ENCODE measurements around the gene DOCK2.

The DOCK2 gene

DNA sequence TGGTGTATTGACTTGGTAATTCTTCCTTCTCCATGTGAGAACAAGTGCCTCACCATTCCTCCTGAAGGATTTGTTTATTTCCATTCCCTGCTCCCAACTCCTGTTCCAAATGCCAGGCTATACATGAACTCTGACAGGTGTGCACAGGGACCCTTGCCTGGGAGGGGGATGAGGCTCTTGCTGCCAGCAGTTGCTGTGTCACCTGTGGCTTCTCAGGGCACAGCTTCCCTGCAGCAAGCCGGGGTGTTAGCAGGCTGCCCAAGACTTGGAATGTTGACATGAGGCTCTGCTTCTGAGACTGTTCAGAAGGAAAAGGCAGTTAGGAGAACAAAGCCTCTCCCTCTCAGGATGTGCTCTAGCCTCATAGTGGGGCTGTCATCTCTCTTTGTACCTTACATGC lies 131.3 kb downstream of the DOCK2 start (continued):
- TF ChIP-seq, protein P1, sequence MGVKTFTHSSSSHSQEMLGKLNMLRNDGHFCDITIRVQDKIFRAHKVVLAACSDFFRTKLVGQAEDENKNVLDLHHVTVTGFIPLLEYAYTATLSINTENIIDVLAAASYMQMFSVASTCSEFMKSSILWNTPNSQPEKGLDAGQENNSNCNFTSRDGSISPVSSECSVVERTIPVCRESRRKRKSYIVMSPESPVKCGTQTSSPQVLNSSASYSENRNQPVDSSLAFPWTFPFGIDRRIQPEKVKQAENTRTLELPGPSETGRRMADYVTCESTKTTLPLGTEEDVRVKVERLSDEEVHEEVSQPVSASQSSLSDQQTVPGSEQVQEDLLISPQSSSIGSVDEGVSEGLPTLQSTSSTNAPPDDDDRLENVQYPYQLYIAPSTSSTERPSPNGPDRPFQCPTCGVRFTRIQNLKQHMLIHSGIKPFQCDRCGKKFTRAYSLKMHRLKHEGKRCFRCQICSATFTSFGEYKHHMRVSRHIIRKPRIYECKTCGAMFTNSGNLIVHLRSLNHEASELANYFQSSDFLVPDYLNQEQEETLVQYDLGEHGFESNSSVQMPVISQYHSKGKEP (tag by site-specific recombination; IDR thresholded peaks at IDR 0.05): no peak

DNA sequence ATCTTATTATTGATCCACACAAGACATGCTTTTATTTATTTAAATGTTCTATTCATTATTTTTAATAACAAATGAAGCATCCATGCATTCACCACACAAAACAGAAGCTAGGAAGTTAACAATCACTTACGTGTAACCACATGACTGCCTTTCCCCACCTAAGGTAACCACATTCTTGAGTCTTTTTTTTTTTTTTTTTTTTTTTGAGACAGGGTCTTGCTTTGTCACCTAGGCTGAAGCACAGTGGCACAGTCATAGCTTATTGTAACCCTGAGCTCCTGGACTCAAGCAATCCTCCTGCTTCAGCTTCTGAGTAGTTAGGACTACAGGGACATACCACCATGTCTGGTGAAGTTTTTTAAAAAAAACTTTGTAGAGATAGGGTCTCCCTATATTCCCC lies 133.0 kb downstream of the DOCK2 start:
- H3K4me3 ChIP-seq (ENCODE audit: low read depth, low read length): no peak overlapping the region
- no peaks in the 10 kb centered on the region for H3K9me3 ChIP-seq (ENCODE audit: control insufficient read depth, insufficient read depth, low read depth, low read length)
- H3K4me1 ChIP-seq (ENCODE audit: control insufficient read depth, insufficient read depth, low read length): no peaks in the 10 kb centered on the region
- TF ChIP-seq ZNF175 (tag by site-specific recombination; IDR thresholded peaks at IDR 0.05) (no peak), ZNF10 (tag by site-specific recombination; IDR thresholded peaks at IDR 0.05) (no peak), MZF1 (tag by site-specific recombination; IDR thresholded peaks at IDR 0.05; ENCODE audit: borderline replicate concordance) (no peak), ZSCAN16 (tag by site-specific recombination; IDR thresholded peaks at IDR 0.05) (no peak), OSR2 (tag by site-specific recombination; IDR thresholded peaks at IDR 0.05) (no peak), ZFP41 (tag by site-specific recombination; IDR thresholded peaks at IDR 0.05; ENCODE audit: borderline replicate concordance) (no peak)
- TF ChIP-seq, protein P2, sequence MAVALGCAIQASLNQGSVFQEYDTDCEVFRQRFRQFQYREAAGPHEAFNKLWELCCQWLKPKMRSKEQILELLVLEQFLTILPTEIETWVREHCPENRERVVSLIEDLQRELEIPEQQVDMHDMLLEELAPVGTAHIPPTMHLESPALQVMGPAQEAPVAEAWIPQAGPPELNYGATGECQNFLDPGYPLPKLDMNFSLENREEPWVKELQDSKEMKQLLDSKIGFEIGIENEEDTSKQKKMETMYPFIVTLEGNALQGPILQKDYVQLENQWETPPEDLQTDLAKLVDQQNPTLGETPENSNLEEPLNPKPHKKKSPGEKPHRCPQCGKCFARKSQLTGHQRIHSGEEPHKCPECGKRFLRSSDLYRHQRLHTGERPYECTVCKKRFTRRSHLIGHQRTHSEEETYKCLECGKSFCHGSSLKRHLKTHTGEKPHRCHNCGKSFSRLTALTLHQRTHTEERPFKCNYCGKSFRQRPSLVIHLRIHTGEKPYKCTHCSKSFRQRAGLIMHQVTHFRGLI (tag by site-specific recombination; IDR thresholded peaks at IDR 0.05): no peak
- TF ChIP-seq, protein P3, sequence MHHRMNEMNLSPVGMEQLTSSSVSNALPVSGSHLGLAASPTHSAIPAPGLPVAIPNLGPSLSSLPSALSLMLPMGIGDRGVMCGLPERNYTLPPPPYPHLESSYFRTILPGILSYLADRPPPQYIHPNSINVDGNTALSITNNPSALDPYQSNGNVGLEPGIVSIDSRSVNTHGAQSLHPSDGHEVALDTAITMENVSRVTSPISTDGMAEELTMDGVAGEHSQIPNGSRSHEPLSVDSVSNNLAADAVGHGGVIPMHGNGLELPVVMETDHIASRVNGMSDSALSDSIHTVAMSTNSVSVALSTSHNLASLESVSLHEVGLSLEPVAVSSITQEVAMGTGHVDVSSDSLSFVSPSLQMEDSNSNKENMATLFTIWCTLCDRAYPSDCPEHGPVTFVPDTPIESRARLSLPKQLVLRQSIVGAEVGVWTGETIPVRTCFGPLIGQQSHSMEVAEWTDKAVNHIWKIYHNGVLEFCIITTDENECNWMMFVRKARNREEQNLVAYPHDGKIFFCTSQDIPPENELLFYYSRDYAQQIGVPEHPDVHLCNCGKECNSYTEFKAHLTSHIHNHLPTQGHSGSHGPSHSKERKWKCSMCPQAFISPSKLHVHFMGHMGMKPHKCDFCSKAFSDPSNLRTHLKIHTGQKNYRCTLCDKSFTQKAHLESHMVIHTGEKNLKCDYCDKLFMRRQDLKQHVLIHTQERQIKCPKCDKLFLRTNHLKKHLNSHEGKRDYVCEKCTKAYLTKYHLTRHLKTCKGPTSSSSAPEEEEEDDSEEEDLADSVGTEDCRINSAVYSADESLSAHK (tag by site-specific recombination; IDR thresholded peaks at IDR 0.05): no peak
- CTCF ChIA-PET: interaction anchor here (0.7 kb wide), 1 partner anchor 300 kb away, joined by 3 read pairs; no protein-coding TSS in a partner anchor
- H3K36me3 ChIP-seq (ENCODE audit: control insufficient read depth in 2 of 2, insufficient read depth in 1 of 2, low read length in 2 of 2): no peaks in the 10 kb centered on the region
- no peak overlapping the region for H3K27ac ChIP-seq (ENCODE audit: extremely low read depth, low read depth, low read length)
- POLR2A ChIA-PET: no interaction called here

DNA sequence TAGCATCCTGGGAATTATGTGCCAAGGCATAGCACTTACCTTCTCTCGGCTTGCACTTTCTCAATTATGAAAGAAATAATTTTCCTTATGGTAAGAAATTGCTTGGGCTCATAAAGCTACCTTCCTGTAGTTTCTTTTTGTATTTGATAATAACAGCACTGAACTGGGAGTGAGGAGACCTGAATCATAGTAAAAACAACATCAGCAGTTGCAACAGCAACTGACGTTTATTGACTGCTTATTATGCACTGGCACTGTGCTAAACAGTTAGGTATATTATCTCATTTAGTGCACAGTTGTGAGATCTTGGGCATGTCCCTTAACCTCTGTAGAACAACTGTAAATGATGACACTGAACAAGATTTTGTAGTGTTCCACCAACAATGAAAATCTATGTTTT lies 135.2 kb downstream of the DOCK2 start:
- TF ChIP-seq ZNF664 (tag by site-specific recombination; IDR thresholded peaks at IDR 0.05): 0 out of 2 replicates have a peak, but pooled peaks have one; percentile 37
- TF ChIP-seq ZSCAN23 (tag by site-specific recombination; IDR thresholded peaks at IDR 0.05): no peak
- TF ChIP-seq, protein P4, sequence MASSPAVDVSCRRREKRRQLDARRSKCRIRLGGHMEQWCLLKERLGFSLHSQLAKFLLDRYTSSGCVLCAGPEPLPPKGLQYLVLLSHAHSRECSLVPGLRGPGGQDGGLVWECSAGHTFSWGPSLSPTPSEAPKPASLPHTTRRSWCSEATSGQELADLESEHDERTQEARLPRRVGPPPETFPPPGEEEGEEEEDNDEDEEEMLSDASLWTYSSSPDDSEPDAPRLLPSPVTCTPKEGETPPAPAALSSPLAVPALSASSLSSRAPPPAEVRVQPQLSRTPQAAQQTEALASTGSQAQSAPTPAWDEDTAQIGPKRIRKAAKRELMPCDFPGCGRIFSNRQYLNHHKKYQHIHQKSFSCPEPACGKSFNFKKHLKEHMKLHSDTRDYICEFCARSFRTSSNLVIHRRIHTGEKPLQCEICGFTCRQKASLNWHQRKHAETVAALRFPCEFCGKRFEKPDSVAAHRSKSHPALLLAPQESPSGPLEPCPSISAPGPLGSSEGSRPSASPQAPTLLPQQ (tag by site-specific recombination; IDR thresholded peaks at IDR 0.05): no peak
- Histone ChIP-seq H3K36me3 (ENCODE audit: control insufficient read depth in 2 of 2, insufficient read depth in 1 of 2, low read length in 2 of 2) (no peaks in the 10 kb centered on the region), H3K9me3 (ENCODE audit: control insufficient read depth, insufficient read depth, low read depth, low read length) (no peaks in the 10 kb centered on the region), H3K4me3 (ENCODE audit: low read depth, low read length) (no peak overlapping the region), H3K27ac (ENCODE audit: extremely low read depth, low read depth, low read length) (no peak overlapping the region), H3K4me1 (ENCODE audit: control insufficient read depth, insufficient read depth, low read length) (no peaks in the 10 kb centered on the region)
- POLR2A ChIA-PET: no interaction called here
- CTCF ChIA-PET: no interaction called here

DNA sequence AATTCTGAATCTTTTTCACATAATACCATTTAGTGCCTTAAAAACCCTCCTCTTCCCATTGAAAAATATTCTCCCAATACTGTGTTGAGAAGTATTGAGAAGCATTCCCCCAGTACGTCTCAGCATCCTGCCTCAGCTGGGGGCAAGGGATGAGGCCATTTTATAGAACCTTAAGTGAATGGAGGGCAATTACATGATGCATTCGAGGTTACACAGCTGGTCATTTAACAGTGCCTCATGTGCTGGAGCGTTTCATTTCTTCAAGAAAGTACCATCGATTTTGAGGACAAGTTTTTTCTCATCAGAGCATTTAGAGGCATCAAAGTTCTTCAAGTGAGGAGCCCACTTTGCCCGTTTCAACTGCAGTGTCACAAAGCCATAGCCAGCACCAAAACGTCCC lies 135.6 kb downstream of the DOCK2 start:
- TF ChIP-seq, protein P5, sequence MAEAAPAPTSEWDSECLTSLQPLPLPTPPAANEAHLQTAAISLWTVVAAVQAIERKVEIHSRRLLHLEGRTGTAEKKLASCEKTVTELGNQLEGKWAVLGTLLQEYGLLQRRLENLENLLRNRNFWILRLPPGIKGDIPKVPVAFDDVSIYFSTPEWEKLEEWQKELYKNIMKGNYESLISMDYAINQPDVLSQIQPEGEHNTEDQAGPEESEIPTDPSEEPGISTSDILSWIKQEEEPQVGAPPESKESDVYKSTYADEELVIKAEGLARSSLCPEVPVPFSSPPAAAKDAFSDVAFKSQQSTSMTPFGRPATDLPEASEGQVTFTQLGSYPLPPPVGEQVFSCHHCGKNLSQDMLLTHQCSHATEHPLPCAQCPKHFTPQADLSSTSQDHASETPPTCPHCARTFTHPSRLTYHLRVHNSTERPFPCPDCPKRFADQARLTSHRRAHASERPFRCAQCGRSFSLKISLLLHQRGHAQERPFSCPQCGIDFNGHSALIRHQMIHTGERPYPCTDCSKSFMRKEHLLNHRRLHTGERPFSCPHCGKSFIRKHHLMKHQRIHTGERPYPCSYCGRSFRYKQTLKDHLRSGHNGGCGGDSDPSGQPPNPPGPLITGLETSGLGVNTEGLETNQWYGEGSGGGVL (tag by site-specific recombination; IDR thresholded peaks at IDR 0.05): no peak
- TF ChIP-seq GLIS1 (tag by site-specific recombination; IDR thresholded peaks at IDR 0.05): peak; percentile 18; the same call in 1 of the 2 replicates
- TF ChIP-seq, protein P6, sequence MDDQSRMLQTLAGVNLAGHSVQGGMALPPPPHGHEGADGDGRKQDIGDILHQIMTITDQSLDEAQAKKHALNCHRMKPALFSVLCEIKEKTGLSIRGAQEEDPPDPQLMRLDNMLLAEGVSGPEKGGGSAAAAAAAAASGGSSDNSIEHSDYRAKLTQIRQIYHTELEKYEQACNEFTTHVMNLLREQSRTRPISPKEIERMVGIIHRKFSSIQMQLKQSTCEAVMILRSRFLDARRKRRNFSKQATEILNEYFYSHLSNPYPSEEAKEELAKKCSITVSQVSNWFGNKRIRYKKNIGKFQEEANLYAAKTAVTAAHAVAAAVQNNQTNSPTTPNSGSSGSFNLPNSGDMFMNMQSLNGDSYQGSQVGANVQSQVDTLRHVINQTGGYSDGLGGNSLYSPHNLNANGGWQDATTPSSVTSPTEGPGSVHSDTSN (CRISPR knock-in tag; IDR thresholded peaks at IDR 0.05): no peak
- no peaks in the 10 kb centered on the region for H3K9me3 ChIP-seq (ENCODE audit: control insufficient read depth, insufficient read depth, low read depth, low read length)
- no peak overlapping the region for H3K4me3 ChIP-seq (ENCODE audit: low read depth, low read length)
- no peaks in the 10 kb centered on the region for H3K4me1 ChIP-seq (ENCODE audit: control insufficient read depth, insufficient read depth, low read length)
- H3K27ac ChIP-seq (ENCODE audit: extremely low read depth, low read depth, low read length): no peak overlapping the region
- H3K36me3 ChIP-seq (ENCODE audit: control insufficient read depth in 2 of 2, insufficient read depth in 1 of 2, low read length in 2 of 2): no peaks in the 10 kb centered on the region
- POLR2A ChIA-PET: no interaction called here
- CTCF ChIA-PET: no interaction called here

Data from HEK293 (cell line).